Subcutaneous preadipocyte (primary cell): Measurements from ENCODE around the gene TECPR1. TPM values are rescaled to one million over a fixed set of nuclear protein-coding genes. Genes with fewer than 3 reads are reported as not detected.

Source experiments
- total RNA-seq: library from RNA; depleted of rRNA; stranded (reverse); fragments of >200 nt; gene quantifications from 2 replicates; pipeline ENCODE4 v1.2.3, GENCODE V29; 2012

Gene TECPR1
- 9.9 and 19.7 TPM in 2 replicates for total RNA-seq

GRCh38 chr7:98251601-98252424 is at the start of gene TECPR1:
Gene TECPR1 (minus strand): TSS chr7:98252232. CDS start chr7:98246146, 6,086 bp downstream.

GRCh38 chr7:98280791-98281756 is 29.0 kb upstream of the TECPR1 start, which contains the start of gene BRI3:
Gene BRI3 (plus strand): TSS chr7:98281686. CDS start chr7:98281796, 110 bp downstream.

GRCh38 chr7:98211221-98211675 is 40.8 kb downstream of the TECPR1 start, which contains the start of gene BHLHA15:
Gene BHLHA15 (plus strand): TSS chr7:98211439. CDS start chr7:98212310, 871 bp downstream.

Other genes with a start within 250 kb of the TECPR1 start
- 8.8 and 13.5 TPM in 2 replicates for gene LMTK2, start 145.4 kb downstream of the TECPR1 start, total RNA-seq
- gene BHLHA15, start 40.8 kb downstream of the TECPR1 start, total RNA-seq: 0.39 TPM in 1 of 2 replicates, not detected in the other
- gene BRI3, start 29.5 kb upstream of the TECPR1 start, total RNA-seq: 63.9 and 72.8 TPM in 2 replicates
- gene BAIAP2L1, start 148.9 kb upstream of the TECPR1 start, total RNA-seq: 0.37 and 2.2 TPM in 2 replicates